WTC11 (cell line): Measurements from ENCODE around the gene MTCL1. TPM values are rescaled to one million over a fixed set of nuclear protein-coding genes. Genes with fewer than 3 reads are reported as not detected.

Experiments
- ATAC-seq: fragments of 200-7000 bp; cut with Tn5 transposase; 2 replicates; pipeline ENCODE4 v1.10.0; 2021; ENCODE audit warnings: mild to moderate bottlenecking, moderate library complexity
- CTCF ChIA-PET: fragments of 300-600 bp; sonication (Branson Sonifier 250); formaldehyde crosslinking; loops from one replicate; lab custom pipeline; 2021; ENCODE audit warnings: antibody characterized with exemption; lab: Charles Lee
- POLR2A ChIA-PET: fragments of 350-600 bp; sonication (Branson Sonifier 250); formaldehyde crosslinking; loops from one replicate; lab custom pipeline; 2021; ENCODE audit warnings: antibody characterized with exemption; lab: Charles Lee
- DNase-seq: peaks from one replicate; pipeline ENCODE4 v3.0.0; 2021; ENCODE audit warnings: low spot score
- H3K27ac Mint-ChIP-seq: 2 replicates; pipeline ENCODE4 v1.8.0; 2021; ENCODE audit warnings: mixed read lengths
- H3K27me3 Mint-ChIP-seq: 2 replicates; pipeline ENCODE4 v1.8.0; 2021; ENCODE audit warnings: low read depth, mild to moderate bottlenecking, moderate library complexity, mixed read lengths
- H3K36me3 Mint-ChIP-seq: 2 replicates; pipeline ENCODE4 v1.8.0; 2021; ENCODE audit warnings: mixed read lengths
- H3K4me1 Mint-ChIP-seq: 2 replicates; pipeline ENCODE4 v1.8.0; 2022; ENCODE audit warnings: mixed read lengths
- H3K4me3 Mint-ChIP-seq: 2 replicates; pipeline ENCODE4 v1.8.0; 2021; ENCODE audit warnings: mild to moderate bottlenecking, moderate library complexity, mixed read lengths
- H3K9me3 Mint-ChIP-seq: 2 replicates; pipeline ENCODE4 v1.8.0; 2021; ENCODE audit warnings: mixed read lengths
- ATF1 ChIP-seq: sonication (generic); formaldehyde crosslinking; IDR thresholded peaks from 2 replicates; pipeline ENCODE4 v1.8.1; 2023; ENCODE audit warnings: mild to moderate bottlenecking, moderate library complexity, missing genetic modification reagents
- FOXJ3 ChIP-seq: sonication (generic); formaldehyde crosslinking; IDR thresholded peaks from 2 replicates; pipeline ENCODE4 v1.9.0; 2021; ENCODE audit warnings: missing genetic modification reagents, mild to moderate bottlenecking, borderline replicate concordance
- GABPB1 ChIP-seq: sonication (generic); formaldehyde crosslinking; IDR thresholded peaks from 2 replicates; pipeline ENCODE4 v1.8.1; 2023; ENCODE audit warnings: mild to moderate bottlenecking, missing genetic modification reagents
- GTF2I ChIP-seq: fragments of 250-450 bp; sonication (Bioruptor Pico); conservative IDR thresholded peaks from 2 replicates; pipeline ENCODE4 v1.4.0; 2021; ENCODE audit warnings: mild to moderate bottlenecking
- NFE2L1 ChIP-seq: sonication (generic); formaldehyde crosslinking; IDR thresholded peaks from 2 replicates; pipeline ENCODE4 v1.8.1; 2023; ENCODE audit warnings: missing genetic modification reagents
- NFYB ChIP-seq: sonication (generic); formaldehyde crosslinking; conservative IDR thresholded peaks from 2 replicates; pipeline ENCODE4 v1.8.0; 2022; ENCODE audit warnings: low read depth, missing genetic modification reagents
- SMAD3 ChIP-seq: sonication (generic); formaldehyde crosslinking; IDR thresholded peaks from 2 replicates; pipeline ENCODE4 v1.8.0; 2022; ENCODE audit warnings: missing genetic modification reagents, mild to moderate bottlenecking, borderline replicate concordance
- TEAD1 ChIP-seq: sonication (generic); formaldehyde crosslinking; IDR thresholded peaks from 2 replicates; pipeline ENCODE4 v1.8.0; 2022; ENCODE audit warnings: mild to moderate bottlenecking, missing genetic modification reagents
- ZNF138 ChIP-seq: sonication (generic); formaldehyde crosslinking; conservative IDR thresholded peaks from 2 replicates; pipeline ENCODE4 v1.8.1; 2022; ENCODE audit warnings: mild to moderate bottlenecking, moderate library complexity, missing genetic modification reagents
- ZNF219 ChIP-seq: sonication (generic); formaldehyde crosslinking; IDR thresholded peaks from 2 replicates; pipeline ENCODE4 v1.8.0; 2023; ENCODE audit warnings: missing genetic modification reagents, mild to moderate bottlenecking, borderline replicate concordance
- total RNA-seq: library from RNA; stranded (reverse); gene quantifications from 3 replicates; pipeline ENCODE4 v1.2.3, GENCODE V29; 2021
- TF ChIP-seq, protein P1 (sequence below): sonication (generic); formaldehyde crosslinking; IDR thresholded peaks from 2 replicates; pipeline ENCODE4 v1.8.0; 2022; ENCODE audit warnings: mild to moderate bottlenecking, missing genetic modification reagents
- TF ChIP-seq, protein P2 (sequence below): fragments of 250-450 bp; sonication (Bioruptor Pico); IDR thresholded peaks from 2 replicates; pipeline ENCODE4 v2.1.2; 2022; ENCODE audit warnings: mild to moderate bottlenecking, moderate library complexity
- TF ChIP-seq, protein P3 (sequence below): fragments of 250-450 bp; sonication (Bioruptor Pico); IDR thresholded peaks from 2 replicates; pipeline ENCODE4 v1.9.0; 2021; ENCODE audit warnings: moderate library complexity, mild to moderate bottlenecking, inconsistent platforms, borderline replicate concordance
- TF ChIP-seq, protein P4 (sequence below): sonication (generic); formaldehyde crosslinking; IDR thresholded peaks from 2 replicates; pipeline ENCODE4 v1.8.1; 2023; ENCODE audit warnings: mild to moderate bottlenecking, missing genetic modification reagents, moderate library complexity
- TF ChIP-seq, protein P5 (sequence below): fragments of 200-600 bp; IDR thresholded peaks from 2 replicates; pipeline ENCODE4 v1.8.0; 2022; ENCODE audit warnings: antibody characterized with exemption
- TF ChIP-seq, protein P6 (sequence below): sonication (generic); formaldehyde crosslinking; IDR thresholded peaks from 2 replicates; pipeline ENCODE4 v1.8.0; 2023; ENCODE audit warnings: missing genetic modification reagents
- TF ChIP-seq, protein P7 (sequence below): sonication (generic); formaldehyde crosslinking; IDR thresholded peaks from 2 replicates; pipeline ENCODE4 v1.8.1; 2022; ENCODE audit warnings: low read depth, mild to moderate bottlenecking, moderate library complexity, missing genetic modification reagents, borderline replicate concordance
- TF ChIP-seq, protein P8 (sequence below): fragments of 250-450 bp; sonication (Bioruptor Pico); IDR thresholded peaks from 2 replicates; pipeline ENCODE4 v1.9.0; 2021; ENCODE audit warnings: mild to moderate bottlenecking
- TF ChIP-seq, protein P9 (sequence below): sonication (generic); formaldehyde crosslinking; IDR thresholded peaks from 2 replicates; pipeline ENCODE4 v1.8.0; 2022; ENCODE audit warnings: mild to moderate bottlenecking, missing genetic modification reagents
- TF ChIP-seq, protein P10 (sequence below): sonication (generic); formaldehyde crosslinking; IDR thresholded peaks from 2 replicates; pipeline ENCODE4 v1.8.1; 2022; ENCODE audit warnings: mild to moderate bottlenecking, missing genetic modification reagents, moderate library complexity, borderline replicate concordance

The MTCL1 gene
- total RNA-seq, 1 experiment from 2014 or later, result 64.3 TPM

DNA sequence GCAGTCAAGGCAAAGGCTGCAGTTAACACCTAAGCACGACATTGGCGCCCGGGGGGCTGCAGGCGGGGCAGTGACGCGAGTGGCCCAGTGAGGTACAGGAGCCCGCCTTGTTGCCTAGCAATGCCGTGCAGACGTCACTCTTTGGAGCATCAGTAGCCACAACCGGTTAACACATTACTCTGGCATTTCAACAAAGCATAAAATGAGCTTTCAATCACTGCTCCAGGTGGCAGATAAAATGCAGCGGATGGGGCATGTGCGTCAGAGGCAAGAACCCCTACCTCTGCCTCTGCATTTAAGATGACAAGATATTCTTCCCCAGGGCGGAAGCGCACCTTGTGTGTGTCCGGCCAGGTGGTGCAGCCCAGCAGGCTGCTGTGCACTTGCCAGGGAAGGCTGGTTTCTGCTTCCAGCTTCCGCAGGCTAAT is 139.4 kb downstream of the MTCL1 start:
- TF ChIP-seq, protein P1, sequence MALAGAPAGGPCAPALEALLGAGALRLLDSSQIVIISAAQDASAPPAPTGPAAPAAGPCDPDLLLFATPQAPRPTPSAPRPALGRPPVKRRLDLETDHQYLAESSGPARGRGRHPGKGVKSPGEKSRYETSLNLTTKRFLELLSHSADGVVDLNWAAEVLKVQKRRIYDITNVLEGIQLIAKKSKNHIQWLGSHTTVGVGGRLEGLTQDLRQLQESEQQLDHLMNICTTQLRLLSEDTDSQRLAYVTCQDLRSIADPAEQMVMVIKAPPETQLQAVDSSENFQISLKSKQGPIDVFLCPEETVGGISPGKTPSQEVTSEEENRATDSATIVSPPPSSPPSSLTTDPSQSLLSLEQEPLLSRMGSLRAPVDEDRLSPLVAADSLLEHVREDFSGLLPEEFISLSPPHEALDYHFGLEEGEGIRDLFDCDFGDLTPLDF (CRISPR knock-in tag), result no peak
- TF ChIP-seq, protein P2, sequence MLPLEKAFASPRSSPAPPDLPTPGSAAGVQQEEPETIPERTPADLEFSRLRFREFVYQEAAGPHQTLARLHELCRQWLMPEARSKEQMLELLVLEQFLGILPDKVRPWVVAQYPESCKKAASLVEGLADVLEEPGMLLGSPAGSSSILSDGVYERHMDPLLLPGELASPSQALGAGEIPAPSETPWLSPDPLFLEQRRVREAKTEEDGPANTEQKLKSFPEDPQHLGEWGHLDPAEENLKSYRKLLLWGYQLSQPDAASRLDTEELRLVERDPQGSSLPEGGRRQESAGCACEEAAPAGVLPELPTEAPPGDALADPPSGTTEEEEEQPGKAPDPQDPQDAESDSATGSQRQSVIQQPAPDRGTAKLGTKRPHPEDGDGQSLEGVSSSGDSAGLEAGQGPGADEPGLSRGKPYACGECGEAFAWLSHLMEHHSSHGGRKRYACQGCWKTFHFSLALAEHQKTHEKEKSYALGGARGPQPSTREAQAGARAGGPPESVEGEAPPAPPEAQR (CRISPR knock-in tag), result no peak
- TF ChIP-seq ATF1 (CRISPR knock-in tag) (no peak), SMAD3 (CRISPR knock-in tag) (no peak), GABPB1 (no peak), NFE2L1 (CRISPR knock-in tag) (no peak), TEAD1 (CRISPR knock-in tag) (no peak), FOXJ3 (CRISPR knock-in tag) (no peak), ZNF138 (CRISPR knock-in tag) (no peak), GTF2I (no peak), ZNF219 (CRISPR knock-in tag) (no peak), NFYB (CRISPR knock-in tag) (no peak)
- TF ChIP-seq, protein P3, sequence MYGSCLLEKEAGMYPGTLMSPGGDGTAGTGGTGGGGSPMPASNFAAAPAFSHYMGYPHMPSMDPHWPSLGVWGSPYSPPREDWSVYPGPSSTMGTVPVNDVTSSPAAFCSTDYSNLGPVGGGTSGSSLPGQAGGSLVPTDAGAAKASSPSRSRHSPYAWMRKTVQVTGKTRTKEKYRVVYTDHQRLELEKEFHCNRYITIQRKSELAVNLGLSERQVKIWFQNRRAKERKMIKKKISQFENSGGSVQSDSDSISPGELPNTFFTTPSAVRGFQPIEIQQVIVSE (CRISPR knock-in tag), result no peak
- TF ChIP-seq, protein P4, sequence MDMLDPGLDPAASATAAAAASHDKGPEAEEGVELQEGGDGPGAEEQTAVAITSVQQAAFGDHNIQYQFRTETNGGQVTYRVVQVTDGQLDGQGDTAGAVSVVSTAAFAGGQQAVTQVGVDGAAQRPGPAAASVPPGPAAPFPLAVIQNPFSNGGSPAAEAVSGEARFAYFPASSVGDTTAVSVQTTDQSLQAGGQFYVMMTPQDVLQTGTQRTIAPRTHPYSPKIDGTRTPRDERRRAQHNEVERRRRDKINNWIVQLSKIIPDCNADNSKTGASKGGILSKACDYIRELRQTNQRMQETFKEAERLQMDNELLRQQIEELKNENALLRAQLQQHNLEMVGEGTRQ (CRISPR knock-in tag), result no peak
- TF ChIP-seq, protein P5, sequence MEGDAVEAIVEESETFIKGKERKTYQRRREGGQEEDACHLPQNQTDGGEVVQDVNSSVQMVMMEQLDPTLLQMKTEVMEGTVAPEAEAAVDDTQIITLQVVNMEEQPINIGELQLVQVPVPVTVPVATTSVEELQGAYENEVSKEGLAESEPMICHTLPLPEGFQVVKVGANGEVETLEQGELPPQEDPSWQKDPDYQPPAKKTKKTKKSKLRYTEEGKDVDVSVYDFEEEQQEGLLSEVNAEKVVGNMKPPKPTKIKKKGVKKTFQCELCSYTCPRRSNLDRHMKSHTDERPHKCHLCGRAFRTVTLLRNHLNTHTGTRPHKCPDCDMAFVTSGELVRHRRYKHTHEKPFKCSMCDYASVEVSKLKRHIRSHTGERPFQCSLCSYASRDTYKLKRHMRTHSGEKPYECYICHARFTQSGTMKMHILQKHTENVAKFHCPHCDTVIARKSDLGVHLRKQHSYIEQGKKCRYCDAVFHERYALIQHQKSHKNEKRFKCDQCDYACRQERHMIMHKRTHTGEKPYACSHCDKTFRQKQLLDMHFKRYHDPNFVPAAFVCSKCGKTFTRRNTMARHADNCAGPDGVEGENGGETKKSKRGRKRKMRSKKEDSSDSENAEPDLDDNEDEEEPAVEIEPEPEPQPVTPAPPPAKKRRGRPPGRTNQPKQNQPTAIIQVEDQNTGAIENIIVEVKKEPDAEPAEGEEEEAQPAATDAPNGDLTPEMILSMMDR, result no peak
- TF ChIP-seq, protein P6, sequence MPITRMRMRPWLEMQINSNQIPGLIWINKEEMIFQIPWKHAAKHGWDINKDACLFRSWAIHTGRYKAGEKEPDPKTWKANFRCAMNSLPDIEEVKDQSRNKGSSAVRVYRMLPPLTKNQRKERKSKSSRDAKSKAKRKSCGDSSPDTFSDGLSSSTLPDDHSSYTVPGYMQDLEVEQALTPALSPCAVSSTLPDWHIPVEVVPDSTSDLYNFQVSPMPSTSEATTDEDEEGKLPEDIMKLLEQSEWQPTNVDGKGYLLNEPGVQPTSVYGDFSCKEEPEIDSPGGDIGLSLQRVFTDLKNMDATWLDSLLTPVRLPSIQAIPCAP, result no peak
- TF ChIP-seq, protein P7, sequence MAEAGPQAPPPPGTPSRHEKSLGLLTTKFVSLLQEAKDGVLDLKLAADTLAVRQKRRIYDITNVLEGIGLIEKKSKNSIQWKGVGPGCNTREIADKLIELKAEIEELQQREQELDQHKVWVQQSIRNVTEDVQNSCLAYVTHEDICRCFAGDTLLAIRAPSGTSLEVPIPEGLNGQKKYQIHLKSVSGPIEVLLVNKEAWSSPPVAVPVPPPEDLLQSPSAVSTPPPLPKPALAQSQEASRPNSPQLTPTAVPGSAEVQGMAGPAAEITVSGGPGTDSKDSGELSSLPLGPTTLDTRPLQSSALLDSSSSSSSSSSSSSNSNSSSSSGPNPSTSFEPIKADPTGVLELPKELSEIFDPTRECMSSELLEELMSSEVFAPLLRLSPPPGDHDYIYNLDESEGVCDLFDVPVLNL (CRISPR knock-in tag), result no peak
- TF ChIP-seq, protein P8, sequence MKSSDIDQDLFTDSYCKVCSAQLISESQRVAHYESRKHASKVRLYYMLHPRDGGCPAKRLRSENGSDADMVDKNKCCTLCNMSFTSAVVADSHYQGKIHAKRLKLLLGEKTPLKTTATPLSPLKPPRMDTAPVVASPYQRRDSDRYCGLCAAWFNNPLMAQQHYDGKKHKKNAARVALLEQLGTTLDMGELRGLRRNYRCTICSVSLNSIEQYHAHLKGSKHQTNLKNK, result no peak
- TF ChIP-seq, protein P9, sequence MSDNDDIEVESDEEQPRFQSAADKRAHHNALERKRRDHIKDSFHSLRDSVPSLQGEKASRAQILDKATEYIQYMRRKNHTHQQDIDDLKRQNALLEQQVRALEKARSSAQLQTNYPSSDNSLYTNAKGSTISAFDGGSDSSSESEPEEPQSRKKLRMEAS (CRISPR knock-in tag), result no peak
- TF ChIP-seq, protein P10, sequence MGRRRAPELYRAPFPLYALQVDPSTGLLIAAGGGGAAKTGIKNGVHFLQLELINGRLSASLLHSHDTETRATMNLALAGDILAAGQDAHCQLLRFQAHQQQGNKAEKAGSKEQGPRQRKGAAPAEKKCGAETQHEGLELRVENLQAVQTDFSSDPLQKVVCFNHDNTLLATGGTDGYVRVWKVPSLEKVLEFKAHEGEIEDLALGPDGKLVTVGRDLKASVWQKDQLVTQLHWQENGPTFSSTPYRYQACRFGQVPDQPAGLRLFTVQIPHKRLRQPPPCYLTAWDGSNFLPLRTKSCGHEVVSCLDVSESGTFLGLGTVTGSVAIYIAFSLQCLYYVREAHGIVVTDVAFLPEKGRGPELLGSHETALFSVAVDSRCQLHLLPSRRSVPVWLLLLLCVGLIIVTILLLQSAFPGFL (CRISPR knock-in tag), result no peak
- Mint-ChIP-seq H3K27me3 (no peaks in the 10 kb centered on the region), H3K9me3 (no peaks in the 10 kb centered on the region), H3K27ac (no peak overlapping the region), H3K36me3 (no peaks in the 10 kb centered on the region), H3K4me3 (no peak overlapping the region), H3K4me1 (peaks cover 9% of the 10 kb centered on the region)
- ChIA-PET POLR2A (no interaction called here), CTCF (no interaction called here)
- ATAC-seq, result no peak
- no peak for DNase-seq
